HEK293T (cell line): ENCODE measurements around the gene TBC1D8.

Experiments
- ARNT ChIP-seq: fragments of 450-650 bp; IDR thresholded peaks from 2 replicates; pipeline ENCODE4 v1.6.1; 2017; ENCODE audit warnings: mild to moderate bottlenecking
- BHLHE40 ChIP-seq: fragments of 450-650 bp; IDR thresholded peaks from 2 replicates; pipeline ENCODE4 v1.6.1; 2016; ENCODE audit warnings: mild to moderate bottlenecking, moderate library complexity, borderline replicate concordance
- CTBP1 ChIP-seq: fragments of 450-650 bp; IDR thresholded peaks from 2 replicates; pipeline ENCODE4 v1.6.1; 2016; ENCODE audit warnings: borderline replicate concordance
- FOXM1 ChIP-seq: fragments of 450-650 bp; IDR thresholded peaks from 2 replicates; pipeline ENCODE4 v1.6.1; 2017; ENCODE audit warnings: mild to moderate bottlenecking, borderline replicate concordance
- HDGF ChIP-seq: fragments of 450-650 bp; IDR thresholded peaks from 2 replicates; pipeline ENCODE4 v1.6.1; 2017; ENCODE audit warnings: antibody characterized with exemption, borderline replicate concordance
- L3MBTL2 ChIP-seq: fragments of 450-650 bp; conservative IDR thresholded peaks from 2 replicates; pipeline ENCODE4 v1.6.1; 2016; ENCODE audit warnings: mild to moderate bottlenecking
- NFRKB ChIP-seq: fragments of 450-650 bp; IDR thresholded peaks from 2 replicates; pipeline ENCODE4 v1.6.1; 2016; ENCODE audit warnings: mild to moderate bottlenecking, moderate library complexity
- SP1 ChIP-seq: fragments of 450-650 bp; IDR thresholded peaks from 2 replicates; pipeline ENCODE4 v1.6.1; 2017

GRCh38 chr2:100957996-100958653 is 193.1 kb downstream of the TBC1D8 start:
- no peak for TF ChIP-seq ARNT
- no peak for TF ChIP-seq NFRKB
- no peak for TF ChIP-seq FOXM1
- TF ChIP-seq L3MBTL2 = no peak
- no peak for TF ChIP-seq SP1
- TF ChIP-seq BHLHE40 = no peak
- TF ChIP-seq HDGF = no peak
- no peak for TF ChIP-seq CTBP1
